Nucleus accumbens (tissue), 56 donors: Measurements from ENCODE around the gene KIF12.

Source experiments
- DNase-seq, 56 donors: peaks; one replicate each; lab custom pipeline; 2025; lab: John Stamatoyannopoulos, UW

KIF12 gene

DNA sequence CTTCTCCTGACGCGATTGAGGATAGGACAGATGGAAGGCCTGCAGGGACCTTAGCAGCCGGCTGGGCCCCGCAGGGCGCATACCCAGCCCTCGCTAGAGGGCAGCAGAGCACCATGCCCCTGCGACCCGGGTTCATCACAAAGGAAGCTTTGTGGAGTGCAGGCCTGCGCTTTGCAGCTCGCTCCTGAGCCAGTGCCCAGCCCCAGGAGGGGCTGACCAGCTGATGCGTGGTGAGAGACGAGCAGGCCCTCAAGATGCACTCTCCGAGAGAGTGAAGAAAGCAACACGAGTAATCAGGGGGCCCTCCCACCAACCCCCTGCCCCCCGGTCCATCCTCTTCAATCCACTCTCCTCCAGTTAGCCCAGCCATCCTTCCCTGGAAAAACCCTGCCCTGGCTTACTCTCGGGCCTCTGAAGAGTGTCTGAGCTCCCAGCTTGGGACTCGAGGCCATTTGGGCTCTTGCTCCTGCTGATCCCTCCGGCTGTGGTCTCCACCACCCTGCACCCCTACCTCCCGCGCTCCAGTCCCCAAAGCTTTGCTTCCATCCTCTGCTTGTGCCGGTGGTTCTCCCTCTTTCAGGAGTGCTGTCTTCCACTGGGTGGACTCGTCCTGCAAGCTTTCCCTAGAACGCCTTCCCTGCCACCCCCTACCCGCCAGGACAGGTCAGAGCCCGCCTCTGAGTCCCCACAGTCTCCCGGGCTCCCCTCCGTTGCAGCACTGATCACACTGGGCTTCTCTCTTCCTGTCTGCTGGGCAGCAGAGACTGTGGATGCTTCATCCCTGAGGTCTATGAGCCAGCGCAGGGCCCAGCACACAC lies 9.1 kb upstream of the KIF12 start:
- DNase-seq = peak in 52 of 56 donors; percentile 16 to 88 (median 67)

DNA sequence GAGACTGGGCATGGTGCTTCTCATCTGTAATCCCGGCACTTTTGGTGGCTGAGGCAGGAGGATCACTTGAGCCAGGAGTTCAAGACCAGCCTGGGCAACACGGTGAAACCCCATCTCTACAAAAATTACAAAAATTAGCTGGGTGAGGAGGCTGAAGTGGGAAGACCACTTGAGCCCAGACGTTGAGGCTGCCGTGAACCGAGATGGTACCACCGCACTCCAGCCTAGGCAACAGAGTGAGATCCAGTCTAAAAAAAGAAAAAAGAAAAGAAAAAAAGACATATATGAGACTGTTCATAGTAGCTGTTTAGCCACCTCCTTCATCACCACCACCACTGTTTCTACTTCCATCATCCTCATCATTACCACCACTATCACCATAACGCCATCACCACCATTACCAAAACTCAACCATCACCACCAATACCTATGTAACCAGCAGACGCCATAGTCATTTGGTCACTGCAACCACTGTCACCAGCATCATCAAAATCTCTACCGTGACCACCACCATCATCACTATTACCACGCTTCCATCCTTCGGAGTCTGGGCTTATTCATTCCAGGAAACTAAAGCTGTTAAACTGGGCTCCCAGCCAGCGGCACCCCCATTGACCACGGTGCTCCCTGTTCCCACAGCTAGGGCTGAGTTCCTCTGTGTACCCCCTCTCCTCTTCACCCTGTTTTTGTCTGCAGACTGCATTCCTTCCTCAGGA lies 8.4 kb upstream of the KIF12 start:
- DNase-seq = no peak

DNA sequence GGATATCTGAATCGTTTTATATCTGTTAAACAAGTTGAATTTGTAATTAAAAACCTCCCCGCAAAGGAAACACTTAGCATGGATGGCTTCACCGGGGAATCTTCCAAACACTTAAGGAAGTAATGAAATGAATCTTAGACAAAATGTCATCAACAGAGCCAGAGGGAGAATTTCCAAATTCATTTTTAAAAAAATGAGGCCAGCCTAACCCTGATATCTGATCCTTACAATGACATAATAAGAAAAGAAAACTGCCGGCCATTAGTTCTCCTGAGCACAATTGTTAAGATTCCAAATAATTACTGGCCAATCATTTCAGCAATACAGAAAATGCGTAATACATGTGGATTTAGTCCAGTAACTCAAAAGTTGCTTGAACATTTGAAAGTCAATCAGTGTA lies 6.1 kb upstream of the KIF12 start:
- DNase-seq = no peak

DNA sequence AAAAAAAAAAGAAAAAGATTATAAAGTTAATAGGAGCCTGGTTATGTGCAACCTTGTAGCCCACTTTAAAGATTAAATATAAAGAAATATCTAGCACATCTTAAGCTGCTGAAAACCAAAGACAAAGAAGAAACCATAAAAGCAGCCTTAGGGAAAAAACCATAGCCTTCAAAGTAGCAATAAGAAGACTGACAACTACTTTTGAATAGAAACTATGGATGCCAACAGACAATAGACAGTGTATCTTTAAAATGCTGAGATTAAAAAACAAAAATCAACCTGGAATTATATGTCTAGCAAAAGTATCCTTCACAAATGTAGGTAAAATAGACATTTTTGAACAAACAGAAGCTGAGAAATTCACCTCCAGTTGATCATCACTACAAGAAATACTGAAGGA lies 3.4 kb upstream of the KIF12 start:
- no peak for DNase-seq

DNA sequence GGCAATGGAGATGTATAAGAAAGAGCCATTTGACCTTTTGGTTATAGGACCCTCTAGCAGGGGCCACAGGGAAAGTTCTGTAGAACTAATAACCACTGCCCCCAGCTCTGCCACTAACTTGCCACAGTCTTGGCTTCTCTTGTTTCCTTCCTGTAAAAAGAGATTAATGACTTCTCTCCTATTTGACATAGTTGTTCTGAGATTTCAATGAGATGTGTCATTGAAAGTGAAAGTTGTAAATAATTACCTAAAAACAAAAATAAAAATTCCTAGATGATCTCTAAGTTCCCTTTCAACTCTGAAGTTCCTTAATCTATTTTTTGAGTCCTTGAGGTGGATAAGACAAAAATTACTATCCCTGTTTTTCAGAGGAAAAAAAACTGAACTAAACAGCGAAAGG lies 1.4 kb upstream of the KIF12 start:
- DNase-seq = no peak

DNA sequence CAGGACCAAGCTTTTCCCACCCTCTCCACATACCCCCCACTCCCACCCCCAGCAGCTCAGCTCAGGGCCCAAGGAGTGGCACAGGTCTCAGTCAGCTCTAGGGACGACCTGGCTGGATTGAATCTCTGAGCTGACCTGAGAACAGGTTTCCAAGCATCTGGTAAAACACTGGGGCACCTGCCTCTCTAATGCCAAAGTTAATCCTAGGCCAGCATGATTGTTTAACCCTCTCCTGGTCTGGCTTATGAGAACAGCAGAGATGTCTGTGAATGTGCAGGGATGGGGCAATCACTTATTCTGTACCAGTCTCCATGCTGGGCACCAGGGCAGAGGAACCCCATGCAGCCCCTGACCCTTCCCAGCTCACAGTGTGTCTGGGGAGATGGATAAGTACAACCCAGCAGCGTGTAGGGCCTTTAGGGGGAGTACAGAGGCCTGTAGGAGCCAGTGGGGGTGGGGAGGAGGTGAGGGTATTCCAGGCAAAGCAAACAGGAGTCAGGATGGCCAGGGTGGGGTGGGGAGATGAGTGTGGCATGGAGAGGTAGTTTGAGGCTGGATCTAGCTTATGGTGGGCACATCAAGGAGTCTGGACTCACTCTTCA lies 678 bp upstream of the KIF12 start:
- no peak for DNase-seq

DNA sequence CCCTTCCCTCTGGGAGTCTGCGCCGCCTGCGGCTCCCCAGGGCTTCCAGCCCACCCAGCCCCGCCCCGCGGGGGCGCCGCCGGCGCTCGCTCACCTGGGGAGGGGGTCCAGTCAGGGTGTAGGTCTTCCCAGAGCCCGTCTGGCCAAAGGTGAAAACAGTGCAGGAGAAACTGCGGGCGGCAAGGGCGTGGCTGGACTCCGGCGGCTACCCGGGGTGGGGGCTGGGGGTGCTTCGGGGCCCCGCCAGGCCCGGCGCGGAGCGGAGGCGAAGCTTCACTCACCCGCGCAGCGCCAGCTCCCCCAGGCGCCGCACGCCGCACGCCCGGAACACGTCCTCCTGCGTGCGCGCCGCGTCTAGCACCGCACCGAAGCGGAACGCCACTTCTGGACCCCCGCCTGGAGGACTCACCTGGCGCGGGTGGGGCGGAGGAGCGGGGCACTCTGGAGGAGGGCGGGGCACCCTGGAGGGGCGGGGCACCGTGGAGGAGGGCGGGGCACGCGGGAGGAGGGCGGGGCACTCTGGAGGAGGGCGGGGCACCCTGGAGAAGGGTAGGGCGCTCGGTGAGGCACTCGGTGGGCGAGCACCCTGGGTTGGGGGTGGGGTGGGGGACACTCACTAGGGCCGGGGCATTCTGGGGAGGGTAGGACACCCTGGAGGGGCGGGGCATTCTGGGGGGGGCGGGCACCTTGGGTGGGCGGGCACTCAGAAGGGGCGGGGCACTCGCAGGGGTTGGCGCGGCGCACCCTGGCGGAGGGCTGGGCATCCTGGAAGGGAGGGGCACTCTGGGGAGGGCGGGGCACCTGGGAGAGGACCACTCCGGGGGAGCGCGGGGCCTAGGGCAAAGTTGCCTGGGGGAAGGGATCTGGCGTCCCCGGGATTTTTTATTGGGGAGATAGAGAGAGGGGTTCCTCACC lies 814 bp downstream of the KIF12 start:
- DNase-seq = peak in 26 of 56 donors; percentile 5 to 85 (median 26)

DNA sequence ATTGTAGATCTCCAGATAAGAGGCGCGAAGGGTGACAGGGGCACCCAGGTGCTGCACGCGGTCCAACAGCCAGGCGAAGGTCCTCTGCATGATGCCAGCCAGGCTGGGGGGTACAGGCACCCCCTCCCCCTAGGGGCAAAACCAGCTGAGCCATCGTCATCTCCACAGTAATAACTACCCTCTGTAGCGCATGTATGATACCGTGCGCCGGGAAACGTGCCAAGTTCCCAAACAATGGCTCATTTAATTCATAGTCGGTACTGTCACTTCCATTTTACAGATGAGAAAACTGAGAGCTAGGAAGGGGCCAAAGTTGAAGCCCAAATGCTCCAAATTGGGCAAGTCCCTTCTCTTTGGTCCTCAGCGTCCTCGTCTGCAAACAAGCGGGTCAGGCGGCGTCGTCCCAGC lies 1.5 kb downstream of the KIF12 start:
- DNase-seq = peak in 4 of 56 donors; percentile 4 to 53 (median 30)

DNA sequence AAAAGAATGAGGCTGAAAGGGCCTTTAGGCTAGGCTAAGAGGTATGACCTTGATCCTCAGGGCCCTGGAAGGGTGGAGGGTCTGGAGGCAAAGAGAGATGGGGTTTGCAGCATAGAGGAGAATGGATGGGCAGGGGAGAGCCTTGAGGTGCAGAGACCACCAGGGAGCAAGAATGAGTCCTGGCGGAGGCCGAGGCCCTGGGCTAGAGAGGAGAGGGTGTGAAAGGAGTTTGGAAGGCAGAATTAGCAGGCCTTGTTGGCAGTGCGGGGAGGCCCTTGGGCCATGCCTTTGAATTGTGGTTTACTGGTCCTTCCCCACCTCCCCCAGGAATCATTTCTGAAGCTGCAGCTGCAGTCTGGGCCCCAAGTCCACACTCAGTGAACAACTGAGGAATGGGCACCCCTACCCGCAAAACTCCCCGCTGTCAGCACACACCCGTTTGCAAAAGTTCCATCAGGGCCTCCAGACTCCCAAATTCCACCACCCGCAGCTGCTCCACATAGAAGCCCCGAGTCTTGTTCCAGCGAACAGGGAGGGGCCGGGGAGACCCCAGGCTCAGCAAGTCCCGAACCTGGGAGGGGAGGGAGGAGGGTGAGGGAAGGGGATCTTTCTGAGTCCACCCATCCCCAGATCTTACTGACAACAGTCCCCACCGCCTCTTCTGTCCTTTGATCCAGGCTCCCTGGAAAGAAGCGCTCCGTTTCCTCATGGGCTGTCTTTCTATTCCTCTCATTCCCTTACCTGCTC lies 2.1 kb downstream of the KIF12 start:
- DNase-seq = no peak

DNA sequence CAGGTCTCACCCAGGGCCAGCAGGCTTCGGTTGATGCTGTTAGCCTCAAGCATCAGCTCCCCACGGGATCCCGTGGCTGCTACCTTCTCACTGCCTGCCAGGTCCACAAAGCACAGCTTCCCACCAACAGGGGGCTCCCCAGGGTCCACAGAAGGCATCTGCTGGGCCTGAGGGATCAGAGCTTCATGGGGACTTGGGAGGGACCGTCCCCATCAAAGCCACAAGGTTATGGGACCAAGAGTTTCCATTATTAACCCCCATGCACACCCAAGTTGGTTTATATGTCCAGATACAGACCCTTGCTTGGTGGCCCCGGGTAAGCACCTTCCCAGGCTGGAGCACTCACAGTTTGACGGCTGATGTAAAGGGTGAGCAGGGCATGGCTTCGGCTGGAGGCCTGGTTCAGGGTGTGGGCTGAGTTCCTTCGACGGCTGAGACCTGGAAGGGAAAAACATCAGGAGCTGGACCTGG lies 3.0 kb downstream of the KIF12 start:
- DNase-seq = no peak

DNA sequence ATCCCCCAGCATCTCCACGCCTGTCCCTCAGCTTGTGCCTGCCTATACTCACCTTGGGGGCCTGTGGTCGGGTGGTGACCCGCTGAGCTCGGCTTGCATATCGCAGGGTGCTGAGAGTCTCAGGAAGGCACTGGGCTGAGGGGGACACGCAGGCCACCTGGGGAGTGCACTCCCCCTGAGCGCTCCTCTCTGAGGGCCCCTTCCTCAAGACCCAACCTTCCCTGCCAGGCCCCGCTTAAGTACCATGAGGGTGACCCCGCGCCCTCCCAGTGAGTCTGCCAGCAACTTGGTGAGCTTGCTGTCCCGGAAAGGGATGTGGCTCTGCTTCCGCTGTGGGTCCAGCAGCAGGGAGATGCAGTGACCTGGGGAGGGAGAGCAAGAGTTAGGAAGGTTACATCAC lies 4.1 kb downstream of the KIF12 start:
- no peak for DNase-seq

DNA sequence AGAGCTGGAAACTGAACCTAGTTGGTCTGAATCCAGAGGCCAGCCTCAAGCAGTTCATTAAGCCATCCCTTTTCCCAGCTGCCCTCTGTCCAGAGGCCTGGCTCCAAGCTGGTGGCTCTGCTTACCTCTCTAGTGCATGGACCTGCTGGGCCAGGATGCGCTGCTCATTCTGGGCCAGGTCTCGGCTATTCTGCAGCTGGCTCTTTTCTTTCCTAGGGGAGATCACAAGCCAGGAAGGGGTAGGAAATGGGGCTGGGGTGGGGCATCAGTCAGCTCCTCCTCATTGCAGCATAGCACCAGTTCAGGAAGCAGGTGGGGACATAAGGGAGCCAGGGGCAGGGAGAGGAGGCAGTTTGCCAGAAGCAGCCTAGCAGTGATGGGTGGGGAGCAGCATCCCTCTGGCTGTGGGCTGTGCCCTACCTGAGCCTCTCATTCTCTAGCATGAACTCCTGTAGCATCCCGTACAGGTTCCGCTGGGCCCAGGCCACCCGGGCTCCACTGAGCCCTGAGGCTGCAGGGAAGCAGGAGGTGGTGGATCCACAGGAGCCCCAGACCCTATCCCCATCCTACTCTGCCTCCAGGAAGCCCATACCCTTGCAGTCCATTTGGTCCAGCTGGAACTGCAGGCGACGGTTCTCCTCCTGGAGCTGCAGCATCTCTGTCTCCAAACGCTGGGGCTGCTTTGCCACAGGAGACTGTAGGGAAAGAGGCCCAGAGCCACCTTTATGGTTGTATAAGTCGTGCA lies 5.2 kb downstream of the KIF12 start:
- DNase-seq = no peak

DNA sequence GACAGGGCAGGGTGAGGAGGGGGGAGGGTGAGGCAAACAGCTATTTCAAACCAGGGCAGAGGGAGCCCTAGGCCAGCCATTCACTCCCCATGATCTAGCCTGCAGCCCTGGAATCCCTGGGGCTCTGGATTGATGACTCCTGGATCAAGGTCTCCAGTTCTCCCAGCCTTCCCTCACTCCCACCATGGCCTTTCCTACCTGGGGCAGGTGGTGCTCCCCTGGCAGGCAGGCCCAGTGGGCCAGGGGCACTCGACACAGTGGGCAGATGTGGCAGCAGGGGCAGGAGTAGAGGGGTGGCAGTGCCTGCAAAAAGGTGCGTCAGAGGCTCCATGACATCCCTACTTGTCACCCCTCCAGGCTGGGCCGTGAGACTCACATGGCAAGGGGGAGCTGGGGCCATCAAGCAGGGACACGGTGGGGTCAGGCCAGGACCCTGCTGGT lies 6.0 kb downstream of the KIF12 start:
- no peak for DNase-seq

DNA sequence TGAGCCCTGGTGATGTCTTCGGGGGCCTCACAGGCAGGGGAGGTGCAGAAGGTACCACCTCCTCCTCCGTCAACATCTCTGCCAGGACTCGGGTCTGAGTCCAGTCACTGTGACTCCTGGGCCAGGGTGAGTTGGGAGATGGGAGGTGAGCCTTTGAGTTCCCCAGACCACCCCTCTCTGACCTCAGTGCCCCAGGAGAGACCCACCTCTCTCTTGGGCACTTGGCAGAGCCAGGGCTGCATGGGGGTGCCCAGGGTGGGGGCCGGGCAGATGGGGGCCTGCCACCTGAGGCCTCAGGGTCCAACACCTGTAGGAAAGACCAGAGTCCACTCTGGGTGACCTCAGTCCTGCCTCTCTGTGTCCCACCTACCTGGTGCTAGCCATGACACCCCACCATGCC lies 6.8 kb downstream of the KIF12 start:
- no peak for DNase-seq

DNA sequence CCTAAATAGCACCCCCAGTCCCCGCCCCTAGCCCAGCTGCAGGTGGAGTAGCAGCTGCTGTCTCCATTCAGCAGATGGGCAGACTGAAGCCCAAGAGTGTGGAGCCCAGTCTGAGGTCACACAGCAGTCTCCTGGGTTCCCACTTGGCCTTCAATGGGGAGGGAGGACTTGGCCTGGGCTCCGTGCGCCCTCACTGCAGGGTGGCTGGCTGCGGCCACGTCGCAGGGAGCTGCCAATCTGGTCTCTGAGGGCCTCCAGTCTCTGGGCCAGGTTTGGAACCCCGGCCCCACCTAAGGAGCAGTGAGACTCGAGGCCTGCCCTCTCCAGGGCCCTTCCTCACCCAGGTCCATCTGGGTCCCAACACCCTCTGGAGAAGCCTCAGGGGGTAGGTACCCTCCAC lies 7.4 kb downstream of the KIF12 start:
- DNase-seq = no peak

DNA sequence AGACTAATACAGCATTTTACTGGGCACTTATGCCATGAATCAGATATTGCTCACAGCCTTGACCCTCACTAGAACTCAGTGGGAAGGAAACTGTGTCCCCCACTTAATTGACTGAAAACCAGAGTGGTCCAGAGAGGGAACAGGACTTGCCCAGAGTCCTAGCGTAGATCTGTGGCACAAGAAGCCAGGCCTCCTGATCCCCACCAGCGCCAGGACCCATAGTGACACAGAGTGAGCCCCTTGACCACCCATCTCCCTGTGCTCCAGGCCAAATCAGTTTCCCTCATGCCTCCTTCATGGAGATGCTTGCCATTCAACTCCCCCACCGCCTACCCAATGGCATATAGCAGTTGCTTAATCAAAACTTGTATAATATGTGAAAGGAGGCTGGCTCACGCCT lies 8.3 kb downstream of the KIF12 start:
- no peak for DNase-seq

DNA sequence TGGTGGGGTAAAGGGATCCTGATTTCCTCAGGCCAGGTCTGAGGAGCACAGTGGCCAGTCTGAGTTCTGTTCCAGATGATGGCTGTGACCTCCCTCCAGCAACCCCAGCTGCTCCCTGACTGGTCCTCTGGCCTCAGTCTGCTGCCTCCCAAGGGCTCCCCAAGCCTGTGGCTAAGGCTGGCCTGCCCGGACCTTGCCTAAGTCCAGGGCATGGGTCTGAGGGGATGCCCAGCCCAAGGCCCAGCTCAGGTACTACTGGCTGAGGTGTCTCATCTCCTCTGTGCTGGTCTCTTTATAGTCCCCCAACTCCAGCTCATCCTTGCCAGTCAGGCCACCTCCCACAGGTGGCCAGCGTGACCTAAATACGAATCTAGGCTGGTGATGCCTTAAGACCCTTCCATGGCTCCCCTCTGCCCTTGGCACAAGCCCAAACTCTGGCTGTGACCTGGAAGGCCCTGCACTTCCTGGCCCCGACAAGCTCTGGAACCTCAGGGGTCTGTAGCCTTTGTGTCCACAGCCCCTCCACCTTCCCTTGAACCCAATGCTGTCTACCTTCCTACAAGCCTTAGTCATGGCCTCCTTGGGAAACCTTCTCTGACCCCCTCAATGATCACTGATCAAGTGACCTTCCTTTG lies 9.8 kb downstream of the KIF12 start:
- DNase-seq = no peak

DNA sequence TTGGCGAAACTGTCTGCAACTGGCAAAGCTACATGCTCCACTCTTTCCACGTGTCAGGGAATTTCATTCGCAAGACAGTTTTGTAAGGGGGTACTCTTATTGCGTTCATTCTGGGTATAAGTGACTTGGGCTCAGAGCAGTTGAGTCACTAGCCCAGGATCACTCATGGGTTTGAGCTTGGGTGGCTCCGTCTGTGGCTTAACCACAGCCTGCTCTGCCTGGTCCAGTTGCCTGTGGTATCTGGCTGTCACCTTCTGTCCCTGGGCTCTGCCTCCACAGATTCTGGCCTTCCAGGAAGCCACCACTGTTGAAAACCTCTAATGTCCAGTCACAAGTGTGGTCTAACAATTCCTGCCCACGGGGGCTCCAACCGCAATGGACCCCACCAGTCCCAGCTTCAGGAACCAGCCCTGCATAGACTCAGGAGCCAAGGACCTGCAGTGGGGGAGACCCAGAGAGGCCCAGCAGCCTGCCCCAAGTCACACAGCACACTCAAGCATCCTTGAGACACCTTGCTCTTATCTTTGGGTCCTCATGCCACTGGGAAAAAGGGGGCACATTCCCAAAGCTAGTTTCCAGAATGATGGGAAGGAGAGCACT lies 10.4 kb downstream of the KIF12 start:
- no peak for DNase-seq
